ENCODE measurements around the gene DGKI. TPM values are rescaled to one million over a fixed set of nuclear protein-coding genes. Genes with fewer than 3 reads are reported as not detected.

DGKI gene
- total RNA-seq, 1 experiment from 2014 or later: 0.15 TPM

- ATAC-seq (no peak), DNase-seq (ENCODE audit: low read depth, low spot score) (no peak)
- no peak overlapping the region for H3K4me2 ChIP-seq (ENCODE audit: low read length)
- ChIA-PET POLR2A (no interaction called here), RAD21 (ENCODE audit: low non-redundant PET in 1 of 2, low total read pairs in 2 of 2, uncharacterized antibody in 2 of 2, unreplicated experiment in 2 of 2) (no interaction called here), CTCF (no interaction called here)
- no peak overlapping the region for H2AFZ ChIP-seq (ENCODE audit: low read depth, low read length, poor library complexity, severe bottlenecking)
- H3K36me3 ChIP-seq (ENCODE audit: control insufficient read depth in 1 of 2, insufficient read depth in 2 of 2, low read length in 2 of 2): no peaks in the 10 kb centered on the region
- H3K27me3 ChIP-seq (ENCODE audit: insufficient read depth, low read length): no peaks in the 10 kb centered on the region
- H3K9ac ChIP-seq (ENCODE audit: low read length): no peak overlapping the region
- BruUV-seq (replicated peaks): no TSS peak
- H3K4me3 ChIP-seq (replicated peaks in 1 of 2; ENCODE audit: low read depth in 1 of 2, low read length in 2 of 2): no peak overlapping the region
- no peak overlapping the region for H3K27ac ChIP-seq (ENCODE audit: low read depth, low read length)
- no peaks in the 10 kb centered on the region; a peak in 2 of 4 replicates for H3K9me3 ChIP-seq (ENCODE audit: control insufficient read depth in 1 of 2, insufficient read depth in 1 of 2, low read depth in 1 of 2, low read length in 2 of 2)
- TF ChIP-seq SP1 (IDR thresholded peaks at IDR 0.05; ENCODE audit: low read depth) (no peak), SRF (IDR thresholded peaks at IDR 0.05; ENCODE audit: low read depth) (no peak), ZNF274 (IDR thresholded peaks at IDR 0.05; ENCODE audit: low read depth, low read length) (no peak), CTCF (IDR thresholded peaks at IDR 0.05 in 2 of 3, conservative IDR thresholded peaks at IDR 0.05 in 1 of 3; ENCODE audit: borderline replicate concordance in 1 of 3, insufficient read depth in 1 of 3, low read depth in 2 of 3, low read length in 2 of 3) (no peak), JUND (IDR thresholded peaks at IDR 0.05) (no peak), CBX3 (IDR thresholded peaks at IDR 0.05; ENCODE audit: low read depth) (no peak), YY1 (IDR thresholded peaks at IDR 0.05; ENCODE audit: extremely low read depth, insufficient replicate concordance, low read depth, low read length) (no peak), POLR2AphosphoS5 (IDR thresholded peaks at IDR 0.05; ENCODE audit: low read depth, low read length) (no peak), SIN3A (IDR thresholded peaks at IDR 0.05; ENCODE audit: low read depth) (no peak), FOSL1 (IDR thresholded peaks at IDR 0.05; ENCODE audit: low read depth) (no peak), TCF7L2 (IDR thresholded peaks at IDR 0.05; ENCODE audit: borderline replicate concordance, extremely low read depth, insufficient read depth, insufficient read length) (no peak), ELF1 (IDR thresholded peaks at IDR 0.05; ENCODE audit: borderline replicate concordance, low read depth) (no peak), EZH2phosphoT487 (IDR thresholded peaks at IDR 0.05; ENCODE audit: borderline replicate concordance) (no peak), ZBTB33 (IDR thresholded peaks at IDR 0.05; ENCODE audit: extremely low read depth, insufficient replicate concordance, low read length) (no peak), EZH2 (IDR thresholded peaks at IDR 0.05) (no peak)
- no peaks in the 10 kb centered on the region for H4K20me1 ChIP-seq (ENCODE audit: insufficient read depth)
- no peaks in the 10 kb centered on the region for H3K79me2 ChIP-seq (ENCODE audit: insufficient read depth, low read length)
- intact Hi-C loops (cut with micrococcal nuclease): no loop called here
- H3K9me2 ChIP-seq (ENCODE audit: insufficient read depth): no peaks in the 10 kb centered on the region
- no peaks in the 10 kb centered on the region for H3K4me1 ChIP-seq (ENCODE audit: control insufficient read depth in 1 of 2, insufficient read depth in 2 of 2, low read length in 2 of 2)
Observed at GRCh38 chr7:137388916-137389315, 457.9 kb downstream of the DGKI start.

Measured in HCT116 (cell line).